Neuronal stem cell (in vitro differentiated cells): ENCODE measurements around the gene OPTC.

ENCODE experiments used
- DNase-seq: peaks from one replicate; pipeline ENCODE4 v3.0.0-alpha.2; 2013; ENCODE audit warnings: low spot score
- H2AFZ ChIP-seq: one replicate; pipeline ENCODE4 v1.6.1; 2013; ENCODE audit warnings: mild to moderate bottlenecking, low read length, inconsistent platforms
- H2AK5ac ChIP-seq: 2 replicates; pipeline ENCODE4 v1.6.1; 2013; ENCODE audit warnings: low read depth, mild to moderate bottlenecking, inconsistent platforms, low read length, moderate library complexity, mixed read lengths
- H2BK120ac ChIP-seq: 2 replicates; pipeline ENCODE4 v1.6.1; 2013; ENCODE audit warnings: low read depth, mild to moderate bottlenecking, inconsistent platforms, low read length, moderate library complexity, mixed read lengths
- H2BK12ac ChIP-seq: one replicate; pipeline ENCODE4 v1.6.1; 2013; ENCODE audit warnings: low read length, inconsistent platforms
- H2BK15ac ChIP-seq: 2 replicates; pipeline ENCODE4 v1.6.1; 2013; ENCODE audit warnings: mild to moderate bottlenecking, low read length, inconsistent platforms, mixed read lengths
- H2BK5ac ChIP-seq: one replicate; pipeline ENCODE4 v1.6.1; 2013; ENCODE audit warnings: inconsistent platforms, mild to moderate bottlenecking, low read length, moderate library complexity
- H3K14ac ChIP-seq: one replicate; pipeline ENCODE4 v1.6.1; 2013; ENCODE audit warnings: low read length, inconsistent platforms
- H3K18ac ChIP-seq: 2 replicates; pipeline ENCODE4 v1.6.1; 2013; ENCODE audit warnings: low read length, inconsistent platforms
- H3K23ac ChIP-seq: 2 replicates; pipeline ENCODE4 v1.6.1; 2013; ENCODE audit warnings: low read depth, mild to moderate bottlenecking, mixed read lengths, low read length, inconsistent platforms; ENCODE audit not compliant: poor library complexity
- H3K27ac ChIP-seq: replicated peaks from 3 replicates; pipeline ENCODE4 v1.5.1; 2013; ENCODE audit warnings: low read length, inconsistent platforms
- H3K27me3 ChIP-seq, 3 experiments: 2 replicates each; pipeline ENCODE4 v1.6.1; 2013; ENCODE audit warnings: low read length in 3 of 3, mild to moderate bottlenecking in 2 of 3, inconsistent platforms in 1 of 3, low read depth in 1 of 3, mixed read lengths in 1 of 3, moderate library complexity in 1 of 3; ENCODE audit not compliant: control insufficient read depth in 3 of 3, insufficient read depth in 3 of 3
- H3K36me3 ChIP-seq, 2 donors: replicated peaks in 1 of 2; 2 replicates each; pipeline ENCODE4 v1.6.1; 2013; ENCODE audit warnings: low read length in 2 of 2; ENCODE audit not compliant: control insufficient read depth in 2 of 2, insufficient read depth in 2 of 2
- H3K4ac ChIP-seq: 2 replicates; pipeline ENCODE4 v1.6.1; 2013; ENCODE audit warnings: inconsistent platforms, mild to moderate bottlenecking, low read length, moderate library complexity
- H3K4me1 ChIP-seq, 2 donors: 1 replicate in 1 of 2; 2 replicates in 1 of 2; pipeline ENCODE4 v1.6.1; 2013; ENCODE audit warnings: low read length in 2 of 2, low read depth in 1 of 2; ENCODE audit not compliant: control insufficient read depth in 2 of 2, insufficient read depth in 1 of 2
- H3K4me2 ChIP-seq: one replicate; pipeline ENCODE4 v1.6.1; 2013; ENCODE audit warnings: mild to moderate bottlenecking, low read length, inconsistent platforms; ENCODE audit not compliant: insufficient read depth, poor library complexity, severe bottlenecking
- H3K4me3 ChIP-seq, 2 donors: 2 replicates each; pipeline ENCODE4 v1.5.1; 2013; ENCODE audit warnings: low read length in 2 of 2, mild to moderate bottlenecking in 2 of 2, inconsistent platforms in 1 of 2, moderate library complexity in 1 of 2
- H3K79me1 ChIP-seq: one replicate; pipeline ENCODE4 v1.6.1; 2013; ENCODE audit warnings: low read depth, mild to moderate bottlenecking, inconsistent platforms, low read length, moderate library complexity
- H3K9ac ChIP-seq: one replicate; pipeline ENCODE4 v1.6.1; 2013; ENCODE audit warnings: mild to moderate bottlenecking, low read depth, low read length, inconsistent platforms; ENCODE audit not compliant: poor library complexity
- H3K9me3 ChIP-seq, 2 donors: replicated peaks in 1 of 2; 2 replicates each; pipeline versions ENCODE3 to v1.6.1; 2013; ENCODE audit warnings: low read length in 2 of 2, mild to moderate bottlenecking in 2 of 2, inconsistent platforms in 1 of 2, low read depth in 1 of 2, mixed read lengths in 1 of 2, moderate library complexity in 1 of 2; ENCODE audit not compliant: control insufficient read depth in 2 of 2, insufficient read depth in 1 of 2
- H4K8ac ChIP-seq: one replicate; pipeline ENCODE4 v1.6.1; 2013; ENCODE audit warnings: low read depth, mild to moderate bottlenecking, inconsistent platforms, low read length, moderate library complexity
- H4K91ac ChIP-seq: one replicate; pipeline ENCODE4 v1.6.1; 2013; ENCODE audit warnings: low read length, low read depth, mild to moderate bottlenecking, inconsistent platforms; ENCODE audit not compliant: poor library complexity
- WGBS, 2 donors: extraction: QIAGEN DNeasy Blood & Tissue Kit; methylation state at CpG; one replicate each; pipeline ENCODE4 v1.1.7; 2013; ENCODE audit warnings: missing lambda C conversion rate in 2 of 2, mixed read lengths in 1 of 2; ENCODE audit not compliant: insufficient read length in 2 of 2, insufficient replicate concordance in 1 of 2; ENCODE audit errors: extremely low coverage in 2 of 2; 5-methylcytosine and 5-hydroxymethylcytosine counted together

The OPTC gene

GRCh38 chr1:203522237-203522636, 28.3 kb downstream of the OPTC start:
- Histone ChIP-seq H2BK15ac (no peak overlapping the region), H3K4me3 (no peak overlapping the region), H3K4me2 (no peak overlapping the region), H3K27ac (no peak overlapping the region), H3K9me3 (no peaks in the 10 kb centered on the region), H2BK12ac (no peak overlapping the region), H2BK120ac (peak overlapping the region; percentile 38), H3K4me1 (peaks cover 18 to 48% of the 10 kb centered on the region in 2 donors), H3K18ac (no peak overlapping the region), H3K36me3 (no peaks in the 10 kb centered on the region), H3K79me1 (no peaks in the 10 kb centered on the region), H4K8ac (no peak overlapping the region), H3K14ac (no peak overlapping the region), H3K9ac (no peak overlapping the region), H3K27me3 (peaks cover 0 to 10% (median 2%) of the 10 kb centered on the region in 3 experiments), H3K4ac (no peak overlapping the region), H2BK5ac (no peak overlapping the region), H4K91ac (no peak overlapping the region), H2AK5ac (peak overlapping the region; percentile 58), H3K23ac (no peak overlapping the region), H2AFZ (peak overlapping the region; percentile 60)
- DNase-seq = peak; percentile 54
- WGBS, 2 donors = no CpG with 5 or more reads among the region's 11 CpGs

DNA sequence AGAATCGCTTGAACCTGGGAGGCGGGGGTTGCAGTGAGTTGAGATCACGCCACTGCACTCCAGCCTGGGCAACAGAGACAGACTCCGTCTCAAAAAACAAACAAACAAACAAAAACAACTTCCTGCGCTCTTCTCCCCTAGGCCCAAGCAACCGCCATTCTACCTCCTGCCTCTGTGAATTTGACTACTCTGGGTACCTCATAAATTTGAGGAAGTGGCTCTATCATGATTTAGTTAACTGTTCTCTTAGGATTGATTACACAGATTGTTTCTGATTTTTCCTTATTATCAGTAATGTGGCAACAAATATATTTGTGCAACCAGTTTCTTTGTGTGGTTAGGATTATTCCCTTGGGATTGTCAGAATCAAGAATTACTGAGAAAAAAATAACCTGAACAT, 29.7 kb downstream of the OPTC start:
- H3K4ac ChIP-seq = no peak overlapping the region
- no peak overlapping the region for H2BK15ac ChIP-seq
- no peak for DNase-seq
- peaks cover 17 to 43% of the 10 kb centered on the region in 2 donors for H3K4me1 ChIP-seq
- no peaks in the 10 kb centered on the region for H3K79me1 ChIP-seq
- no peak overlapping the region for H2BK12ac ChIP-seq
- H2BK120ac ChIP-seq = no peak overlapping the region
- no CpG with 5 or more reads among the region's 6 CpGs for WGBS, 2 donors
- no peak overlapping the region for H4K91ac ChIP-seq
- no peaks in the 10 kb centered on the region for H3K36me3 ChIP-seq
- no peak overlapping the region for H3K27ac ChIP-seq
- H3K9ac ChIP-seq = no peak overlapping the region
- no peak overlapping the region for H2AFZ ChIP-seq
- peaks cover 0 to 7% (median 2%) of the 10 kb centered on the region in 3 experiments for H3K27me3 ChIP-seq
- no peak overlapping the region for H2BK5ac ChIP-seq
- H4K8ac ChIP-seq = no peak overlapping the region
- no peak overlapping the region for H3K14ac ChIP-seq
- no peaks in the 10 kb centered on the region for H3K9me3 ChIP-seq
- H3K23ac ChIP-seq = no peak overlapping the region
- no peak overlapping the region for H3K4me3 ChIP-seq
- H3K18ac ChIP-seq = no peak overlapping the region
- no peak overlapping the region for H3K4me2 ChIP-seq
- H2AK5ac ChIP-seq = no peak overlapping the region

GRCh38 chr1:203524152-203524551, 30.2 kb downstream of the OPTC start:
- H3K4ac ChIP-seq = no peak overlapping the region
- H3K79me1 ChIP-seq = no peaks in the 10 kb centered on the region
- H3K36me3 ChIP-seq = no peaks in the 10 kb centered on the region
- no peak overlapping the region for H4K8ac ChIP-seq
- H2BK120ac ChIP-seq = no peak overlapping the region
- H3K9me3 ChIP-seq = no peaks in the 10 kb centered on the region
- H3K27ac ChIP-seq = no peak overlapping the region
- no peak overlapping the region for H2AK5ac ChIP-seq
- no peak overlapping the region for H2AFZ ChIP-seq
- no peak overlapping the region for H3K23ac ChIP-seq
- H3K9ac ChIP-seq = no peak overlapping the region
- no peak for DNase-seq
- no CpG with 5 or more reads among the region's 4 CpGs for WGBS, 2 donors
- no peak overlapping the region for H2BK12ac ChIP-seq
- no peak overlapping the region for H3K4me3 ChIP-seq
- no peak overlapping the region for H3K14ac ChIP-seq
- peaks cover 0 to 7% (median 2%) of the 10 kb centered on the region in 3 experiments for H3K27me3 ChIP-seq
- no peak overlapping the region for H3K18ac ChIP-seq
- H3K4me1 ChIP-seq = peaks cover 16 to 40% of the 10 kb centered on the region in 2 donors
- no peak overlapping the region for H2BK5ac ChIP-seq
- H2BK15ac ChIP-seq = no peak overlapping the region
- H3K4me2 ChIP-seq = no peak overlapping the region
- H4K91ac ChIP-seq = no peak overlapping the region

DNA sequence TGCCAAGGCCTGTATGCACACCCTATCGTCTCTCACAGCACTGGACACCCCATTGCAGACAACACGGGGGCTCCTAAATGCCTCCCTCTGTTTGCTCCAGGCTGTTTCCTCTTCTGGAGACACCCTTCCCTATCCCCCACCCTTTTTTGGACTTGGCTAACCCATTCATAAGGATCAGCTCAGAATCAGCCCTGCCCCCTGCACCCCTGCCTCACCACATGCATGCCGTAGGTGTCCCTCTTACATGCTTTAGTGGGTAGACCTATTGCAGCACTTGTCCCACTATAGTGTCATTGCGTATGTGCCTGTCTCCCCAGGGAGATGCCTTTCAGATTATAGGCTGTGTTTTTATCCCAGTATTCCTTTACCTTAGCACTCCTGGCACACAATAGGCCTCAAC, 30.9 kb downstream of the OPTC start:
- H2BK12ac ChIP-seq = no peak overlapping the region
- peaks cover 0 to 7% (median 0%) of the 10 kb centered on the region in 3 experiments for H3K27me3 ChIP-seq
- H3K14ac ChIP-seq = no peak overlapping the region
- H3K79me1 ChIP-seq = no peaks in the 10 kb centered on the region
- WGBS, 2 donors = no CpG with 5 or more reads among the region's 4 CpGs
- no peak for DNase-seq
- no peak overlapping the region for H4K91ac ChIP-seq
- H3K27ac ChIP-seq = no peak overlapping the region
- H2BK5ac ChIP-seq = no peak overlapping the region
- no peak overlapping the region for H2AK5ac ChIP-seq
- H3K4me3 ChIP-seq = no peak overlapping the region
- H4K8ac ChIP-seq = no peak overlapping the region
- no peak overlapping the region for H3K4me2 ChIP-seq
- H3K9ac ChIP-seq = no peak overlapping the region
- peaks cover 16 to 36% of the 10 kb centered on the region in 2 donors for H3K4me1 ChIP-seq
- no peak overlapping the region for H2BK15ac ChIP-seq
- H3K23ac ChIP-seq = no peak overlapping the region
- H3K36me3 ChIP-seq = no peaks in the 10 kb centered on the region
- H2BK120ac ChIP-seq = no peak overlapping the region
- H3K18ac ChIP-seq = no peak overlapping the region
- H3K4ac ChIP-seq = no peak overlapping the region
- H2AFZ ChIP-seq = no peak overlapping the region
- H3K9me3 ChIP-seq = no peaks in the 10 kb centered on the region
